GM12891 (cell line): ENCODE results near the gene MRPL47.

Source experiments
- POLR2A ChIP-seq: IDR thresholded peaks from 2 replicates; pipeline ENCODE4 v1.6.1; 2011; ENCODE audit warnings: low read depth, low read length, control low read depth
- POLR2AphosphoS5 ChIP-seq: IDR thresholded peaks from 2 replicates; pipeline ENCODE4 v1.6.1; 2011; ENCODE audit warnings: low read depth, low read length, control low read depth
- SPI1 ChIP-seq: IDR thresholded peaks from 2 replicates; pipeline ENCODE4 v1.6.1; 2011; ENCODE audit warnings: low read depth, low read length, control low read depth
- TAF1 ChIP-seq: IDR thresholded peaks from 2 replicates; pipeline ENCODE4 v1.6.1; 2011; ENCODE audit warnings: low read depth, low read length, control low read depth

- TF ChIP-seq POLR2AphosphoS5 (no peak), POLR2A (no peak), TAF1 (no peak), SPI1 (no peak)
Measured at GRCh38 chr3:179652447-179653095, 48.1 kb upstream of the MRPL47 start, which contains the start of gene USP13.
